ENCODE data around the gene B4GALT2. TPM values are rescaled to one million over a fixed set of nuclear protein-coding genes. Genes with fewer than 3 reads are reported as not detected.

The B4GALT2 gene
- total RNA-seq, 1 donor from 2014 or later, result 56.6 TPM

DNA sequence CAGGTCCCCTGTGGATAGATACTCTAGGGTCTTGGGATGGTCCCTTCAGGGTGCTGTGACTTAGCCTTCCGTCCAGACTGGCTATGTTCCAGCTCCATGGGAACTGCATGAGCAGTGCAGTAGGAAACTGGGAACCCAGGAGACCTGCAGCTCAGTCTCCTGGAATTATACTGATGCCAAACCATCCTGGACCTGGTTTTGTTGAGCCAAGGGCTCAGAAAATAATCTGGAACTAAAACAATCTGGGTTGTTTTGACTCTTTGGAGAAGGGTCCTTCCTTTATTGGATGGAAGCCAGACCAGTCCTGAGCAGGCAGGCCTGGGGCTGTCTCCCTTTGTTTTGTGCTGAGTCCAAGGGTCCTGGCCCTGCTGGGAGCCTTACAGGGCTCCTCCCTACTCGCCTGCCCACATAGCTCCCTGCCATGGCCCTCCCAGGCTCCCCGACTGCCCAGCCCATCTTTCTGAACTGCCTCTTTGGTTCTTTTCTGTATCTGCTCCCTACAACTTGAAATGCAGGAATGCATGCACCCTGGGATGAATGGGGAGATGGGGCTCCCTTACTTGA, 31.1 kb upstream of the B4GALT2 start:
- FAIRE-seq (no peak), DNase-seq (ENCODE audit: low read depth) (no peak)
- Mint-ChIP-seq H3K36me3 (ENCODE audit: low read depth, unreplicated experiment) (peaks cover 8% of the 10 kb centered on the region), H3K27me3 (ENCODE audit: low read depth, unreplicated experiment) (no peaks in the 10 kb centered on the region), H3K4me3 (ENCODE audit: unreplicated experiment) (peak overlapping the region; percentile 91), H3K9me3 (ENCODE audit: unreplicated experiment) (no peaks in the 10 kb centered on the region), H3K4me1 (ENCODE audit: low read depth, unreplicated experiment) (peaks cover 12% of the 10 kb centered on the region), H3K27ac (ENCODE audit: unreplicated experiment) (no peak overlapping the region)
- no peaks in the 10 kb centered on the region for H3K27me3 ChIP-seq (ENCODE audit: insufficient read depth, low read length)
- H3K9me3 ChIP-seq (ENCODE audit: insufficient read depth, low read depth, low read length), result no peaks in the 10 kb centered on the region
- H3K4me1 ChIP-seq (ENCODE audit: insufficient read depth, low read length), result peaks cover 10% of the 10 kb centered on the region
- no peaks in the 10 kb centered on the region for H3K36me3 ChIP-seq (ENCODE audit: insufficient read depth, low read length)
- peaks cover 47% of the 10 kb centered on the region for H4K20me1 ChIP-seq (ENCODE audit: insufficient read depth, low read length)
- TF ChIP-seq EZH2 (IDR thresholded peaks at IDR 0.05; ENCODE audit: insufficient read depth, low read length), result no peak
- TF ChIP-seq, protein P1, sequence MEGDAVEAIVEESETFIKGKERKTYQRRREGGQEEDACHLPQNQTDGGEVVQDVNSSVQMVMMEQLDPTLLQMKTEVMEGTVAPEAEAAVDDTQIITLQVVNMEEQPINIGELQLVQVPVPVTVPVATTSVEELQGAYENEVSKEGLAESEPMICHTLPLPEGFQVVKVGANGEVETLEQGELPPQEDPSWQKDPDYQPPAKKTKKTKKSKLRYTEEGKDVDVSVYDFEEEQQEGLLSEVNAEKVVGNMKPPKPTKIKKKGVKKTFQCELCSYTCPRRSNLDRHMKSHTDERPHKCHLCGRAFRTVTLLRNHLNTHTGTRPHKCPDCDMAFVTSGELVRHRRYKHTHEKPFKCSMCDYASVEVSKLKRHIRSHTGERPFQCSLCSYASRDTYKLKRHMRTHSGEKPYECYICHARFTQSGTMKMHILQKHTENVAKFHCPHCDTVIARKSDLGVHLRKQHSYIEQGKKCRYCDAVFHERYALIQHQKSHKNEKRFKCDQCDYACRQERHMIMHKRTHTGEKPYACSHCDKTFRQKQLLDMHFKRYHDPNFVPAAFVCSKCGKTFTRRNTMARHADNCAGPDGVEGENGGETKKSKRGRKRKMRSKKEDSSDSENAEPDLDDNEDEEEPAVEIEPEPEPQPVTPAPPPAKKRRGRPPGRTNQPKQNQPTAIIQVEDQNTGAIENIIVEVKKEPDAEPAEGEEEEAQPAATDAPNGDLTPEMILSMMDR (IDR thresholded peaks at IDR 0.05; ENCODE audit: insufficient read depth, low read depth, low read length), result no peak
- peaks cover 36% of the 10 kb centered on the region for H3K79me2 ChIP-seq (ENCODE audit: insufficient read depth, low read length)
- H3K4me3 ChIP-seq (ENCODE audit: insufficient read depth, low read depth, low read length), result peak overlapping the region; percentile 63
- no peak overlapping the region for H3K27ac ChIP-seq (ENCODE audit: low read depth, low read length)
- H2AFZ ChIP-seq (ENCODE audit: low read depth, low read length), result no peak overlapping the region
- peak overlapping the region; percentile 96 for H3K9ac ChIP-seq (ENCODE audit: low read length)
- peak overlapping the region; percentile 87 for H3K4me2 ChIP-seq (ENCODE audit: low read length)

DNA sequence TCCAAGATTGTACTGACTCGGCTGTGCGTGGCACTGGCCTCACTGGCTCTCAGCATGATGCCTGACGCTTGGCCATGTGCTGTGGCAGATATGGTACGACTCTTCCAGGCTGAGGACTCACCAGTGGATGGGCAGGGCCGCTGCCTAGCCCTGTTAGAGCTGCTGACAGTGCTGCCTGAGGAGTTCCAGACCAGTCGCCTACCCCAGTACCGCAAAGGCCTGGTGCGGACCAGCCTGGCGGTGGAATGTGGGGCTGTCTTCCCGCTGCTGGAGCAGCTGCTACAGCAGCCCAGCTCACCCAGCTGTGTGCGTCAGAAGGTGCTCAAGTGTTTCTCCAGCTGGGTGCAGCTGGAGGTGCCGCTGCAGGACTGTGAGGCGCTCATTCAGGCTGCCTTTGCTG, 29.3 kb upstream of the B4GALT2 start:
- DNase-seq (ENCODE audit: low read depth), result no peak
- Mint-ChIP-seq H3K4me1 (ENCODE audit: low read depth, unreplicated experiment) (peaks cover 12% of the 10 kb centered on the region), H3K27ac (ENCODE audit: unreplicated experiment) (no peak overlapping the region), H3K9me3 (ENCODE audit: unreplicated experiment) (no peaks in the 10 kb centered on the region), H3K36me3 (ENCODE audit: low read depth, unreplicated experiment) (peaks cover 9% of the 10 kb centered on the region), H3K4me3 (ENCODE audit: unreplicated experiment) (no peak overlapping the region), H3K27me3 (ENCODE audit: low read depth, unreplicated experiment) (no peaks in the 10 kb centered on the region)
- Histone ChIP-seq H3K79me2 (ENCODE audit: insufficient read depth, low read length) (peaks cover 50% of the 10 kb centered on the region), H2AFZ (ENCODE audit: low read depth, low read length) (no peak overlapping the region), H3K4me2 (ENCODE audit: low read length) (no peak overlapping the region), H3K9me3 (ENCODE audit: insufficient read depth, low read depth, low read length) (no peaks in the 10 kb centered on the region), H3K4me3 (ENCODE audit: insufficient read depth, low read depth, low read length) (no peak overlapping the region), H3K36me3 (ENCODE audit: insufficient read depth, low read length) (no peaks in the 10 kb centered on the region), H3K27ac (ENCODE audit: low read depth, low read length) (no peak overlapping the region), H4K20me1 (ENCODE audit: insufficient read depth, low read length) (peaks cover 64% of the 10 kb centered on the region), H3K4me1 (ENCODE audit: insufficient read depth, low read length) (peaks cover 10% of the 10 kb centered on the region), H3K9ac (ENCODE audit: low read length) (no peak overlapping the region), H3K27me3 (ENCODE audit: insufficient read depth, low read length) (no peaks in the 10 kb centered on the region)
- no peak for TF ChIP-seq EZH2 (IDR thresholded peaks at IDR 0.05; ENCODE audit: insufficient read depth, low read length)
- TF ChIP-seq, protein P1 (IDR thresholded peaks at IDR 0.05; ENCODE audit: insufficient read depth, low read depth, low read length), result no peak
- FAIRE-seq, result no peak
